ENCODE results near the gene ENAH.

Gene ENAH

DNA sequence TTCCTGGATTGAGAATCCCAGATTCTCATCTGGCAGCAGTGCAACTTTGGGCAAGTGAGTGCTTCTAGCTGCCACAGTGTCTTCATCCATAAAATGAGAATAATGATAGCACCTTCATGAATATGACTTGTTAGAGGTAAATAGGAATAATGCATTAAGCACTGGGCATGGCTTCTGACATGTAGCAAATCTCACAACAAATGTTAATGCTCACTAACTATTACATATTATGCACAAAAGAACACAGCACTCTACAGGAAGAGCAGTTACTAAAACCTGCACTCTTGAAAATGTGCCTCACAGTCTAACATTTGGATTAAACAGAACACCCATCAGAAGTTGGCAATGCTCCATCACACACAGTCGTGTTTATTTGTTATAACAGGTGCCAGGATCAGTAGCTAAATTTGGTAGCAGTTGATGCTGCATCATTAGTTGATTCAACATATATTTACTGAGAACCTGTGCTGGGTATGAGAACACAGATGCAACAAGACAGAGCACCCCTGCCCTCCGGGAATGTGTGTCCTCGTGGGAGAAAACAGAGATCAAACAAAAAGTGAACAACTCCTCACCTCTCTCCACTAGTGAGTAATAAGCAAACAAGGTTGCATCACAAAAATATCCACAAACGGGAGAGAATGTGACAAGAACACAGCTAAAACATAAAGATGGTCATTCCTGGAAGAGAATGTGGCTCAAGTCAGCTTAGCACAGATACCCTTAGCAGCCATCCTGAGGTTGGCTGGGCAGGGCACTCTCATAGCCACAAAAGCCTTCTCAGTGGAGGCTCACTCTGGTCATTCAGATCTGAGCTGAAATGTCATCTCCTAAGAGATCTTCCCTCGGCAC is 198.9 kb downstream of the ENAH start:
- no peak for DNase-seq (ENCODE audit: low spot score)

GRCh38 chr1:225451840-225452515 is 200.9 kb downstream of the ENAH start:
- no peak for DNase-seq (ENCODE audit: low spot score)

DNA sequence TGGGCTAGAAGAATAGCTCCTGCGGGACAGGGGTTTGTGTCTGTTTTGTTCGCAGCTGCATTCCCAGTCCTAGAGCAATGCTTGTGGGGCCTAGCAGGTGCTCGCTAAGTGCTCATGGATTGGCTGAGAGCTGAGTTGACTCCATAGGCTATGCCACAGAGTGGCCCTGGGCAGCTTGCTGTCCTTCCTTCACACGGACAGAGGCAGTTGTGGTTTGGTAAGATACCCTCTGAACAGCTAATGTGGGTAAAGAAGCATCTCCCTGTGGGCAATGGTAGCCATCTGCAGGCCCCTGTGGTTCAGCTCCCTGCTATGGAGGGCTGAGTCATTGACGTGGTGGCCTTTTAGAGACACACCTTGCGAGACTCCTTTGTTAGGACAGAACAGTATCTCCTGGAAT is 201.6 kb downstream of the ENAH start:
- DNase-seq (ENCODE audit: low spot score), result no peak

DNA sequence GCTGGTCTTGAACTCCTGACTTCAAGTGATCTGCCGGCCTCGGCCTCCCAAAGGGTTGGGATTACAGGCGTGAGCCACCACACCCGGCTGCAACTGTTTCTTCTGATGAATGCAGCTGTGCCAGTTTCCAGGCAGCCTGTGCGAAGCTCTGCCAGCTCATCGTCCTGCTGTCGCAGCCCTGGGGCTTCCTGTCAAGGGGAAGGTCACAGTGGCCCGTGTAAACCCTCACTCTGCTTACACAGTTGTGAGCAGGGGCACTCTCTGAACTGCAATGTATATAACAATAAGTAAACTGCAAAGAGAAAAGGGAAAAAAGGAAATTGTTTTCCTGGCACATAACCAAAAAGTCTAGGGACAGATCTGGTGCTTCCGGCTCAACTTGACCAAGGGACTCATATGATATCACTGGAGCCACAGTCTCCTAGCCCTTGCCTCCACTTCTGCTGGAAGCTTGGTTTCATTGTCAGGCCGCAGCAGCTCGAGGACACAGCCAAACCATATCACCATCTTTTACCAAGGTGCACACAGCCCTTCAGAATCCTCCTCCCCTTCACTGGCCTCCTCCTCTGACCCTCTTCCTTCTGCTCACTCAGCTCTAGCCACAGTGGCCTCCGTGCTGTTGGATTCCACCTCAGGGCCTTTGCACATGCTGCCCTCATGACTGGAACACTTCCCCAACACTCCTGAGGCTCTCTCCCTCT is 202.3 kb downstream of the ENAH start:
- DNase-seq (ENCODE audit: low spot score), result no peak

DNA sequence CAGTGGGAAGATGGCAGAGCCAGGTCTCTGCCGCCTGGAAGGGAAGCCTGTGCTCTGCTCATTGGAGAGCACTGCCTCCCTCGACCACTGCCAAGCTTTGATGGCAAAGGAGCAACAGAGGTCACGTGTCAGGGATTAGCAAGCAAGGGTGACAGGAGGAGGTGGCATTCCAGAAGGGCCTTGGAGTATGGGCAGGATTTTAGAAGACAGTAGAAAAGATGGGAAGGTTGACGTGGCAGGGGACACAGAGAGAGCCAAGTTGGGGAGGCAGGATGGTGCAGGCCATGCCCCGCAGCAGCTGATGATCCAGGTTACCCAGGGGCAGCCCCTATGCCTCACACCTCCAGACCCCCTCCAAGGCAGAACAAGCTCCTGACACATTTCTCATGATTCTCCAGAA is 203.1 kb downstream of the ENAH start:
- no peak for DNase-seq (ENCODE audit: low spot score)

DNA sequence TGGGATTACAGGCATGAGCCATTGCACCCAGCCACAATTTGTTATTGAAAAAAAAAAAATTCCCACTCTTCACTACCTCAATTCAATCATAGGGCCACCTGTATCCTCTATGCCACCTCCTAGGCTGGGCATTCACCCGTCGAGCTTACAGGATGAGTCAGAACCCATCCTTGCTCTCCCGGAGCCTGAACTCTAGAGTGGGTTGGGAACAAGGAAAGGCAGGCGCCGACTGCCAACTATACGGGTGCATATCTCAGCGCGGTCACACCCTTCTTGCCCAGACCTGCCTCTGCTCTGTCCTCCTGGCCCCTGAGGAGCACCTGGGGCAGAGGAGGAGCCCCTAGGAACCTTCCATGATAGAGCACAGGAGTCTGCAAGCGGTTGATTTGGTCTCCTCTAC is 203.7 kb downstream of the ENAH start:
- DNase-seq (ENCODE audit: low spot score), result no peak

- no peak for DNase-seq (ENCODE audit: low spot score)
These were observed 204.6 kb downstream of the ENAH start for GRCh38 chr1:225448146-225448805.

DNA sequence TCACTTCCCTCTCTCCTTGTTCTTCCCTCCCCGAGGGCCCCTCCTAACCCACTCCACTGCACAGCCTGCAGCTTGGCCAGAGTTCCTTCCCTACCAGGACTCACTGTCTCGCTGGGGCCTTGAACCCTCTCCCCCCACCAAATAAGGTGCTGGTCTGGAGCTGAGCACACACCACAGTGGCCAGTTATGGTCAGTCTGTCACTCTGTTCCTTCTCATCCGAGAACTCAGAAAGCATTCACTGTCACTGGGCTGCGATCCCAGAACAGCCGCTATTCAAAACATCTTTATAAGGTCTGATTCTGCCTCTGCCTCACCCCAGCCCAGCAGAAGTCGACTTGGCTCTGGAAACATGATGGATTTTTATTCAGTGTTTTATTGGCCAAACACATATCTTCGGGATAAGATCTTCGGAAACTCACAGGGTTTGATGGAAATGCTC is 205.3 kb downstream of the ENAH start:
- no peak for DNase-seq (ENCODE audit: low spot score)

GRCh38 chr1:225446981-225447615 is 205.8 kb downstream of the ENAH start:
- DNase-seq (ENCODE audit: low spot score), result no peak

- no peak for DNase-seq (ENCODE audit: low spot score)
These were observed 206.3 kb downstream of the ENAH start for GRCh38 chr1:225446595-225446960.

DNA sequence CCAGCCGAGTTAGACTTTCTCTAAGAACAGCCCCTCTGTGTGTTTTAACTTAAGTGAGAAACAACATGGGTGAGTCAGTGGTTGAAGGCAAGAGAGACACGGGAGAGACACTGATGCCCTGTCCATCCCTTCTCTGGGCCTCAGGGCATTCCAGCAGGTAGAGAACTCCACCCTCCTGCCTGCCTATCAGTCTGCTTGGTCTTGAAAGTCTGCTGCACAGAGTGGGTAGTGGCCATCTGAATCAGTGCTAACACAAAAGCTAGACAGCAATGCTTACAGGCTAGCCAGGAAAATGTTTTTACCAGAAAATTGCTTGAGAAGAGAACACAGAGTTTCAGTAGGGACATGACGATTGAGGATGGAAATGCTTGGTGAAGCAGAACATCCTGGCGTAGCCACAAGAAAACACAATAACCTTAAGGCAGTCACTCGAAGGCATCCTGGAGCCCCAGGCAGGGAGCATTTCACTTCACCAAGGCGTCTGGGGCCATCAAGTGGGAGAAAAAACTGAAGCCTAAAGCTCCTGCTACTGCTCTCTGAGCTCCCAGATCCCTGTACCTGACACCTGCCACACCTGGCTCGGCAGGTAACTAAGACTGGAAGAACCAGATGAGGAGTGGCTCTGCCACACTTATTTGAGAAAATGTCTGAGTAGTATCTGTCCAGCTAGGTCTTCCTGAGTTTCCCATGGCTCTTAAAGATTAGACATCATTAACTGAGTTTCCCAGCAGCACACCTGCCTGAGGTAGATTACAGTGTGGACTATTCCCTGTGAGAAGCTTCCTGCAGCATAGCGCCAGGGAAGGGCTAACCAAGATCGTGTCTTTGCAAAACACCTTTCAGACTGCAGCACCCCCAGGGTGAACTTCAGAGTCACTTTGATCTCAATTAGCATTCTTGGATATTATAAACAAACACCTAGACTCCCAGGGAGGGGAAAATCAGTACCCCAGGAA is 207.0 kb downstream of the ENAH start:
- no peak for DNase-seq (ENCODE audit: low spot score)

DNA sequence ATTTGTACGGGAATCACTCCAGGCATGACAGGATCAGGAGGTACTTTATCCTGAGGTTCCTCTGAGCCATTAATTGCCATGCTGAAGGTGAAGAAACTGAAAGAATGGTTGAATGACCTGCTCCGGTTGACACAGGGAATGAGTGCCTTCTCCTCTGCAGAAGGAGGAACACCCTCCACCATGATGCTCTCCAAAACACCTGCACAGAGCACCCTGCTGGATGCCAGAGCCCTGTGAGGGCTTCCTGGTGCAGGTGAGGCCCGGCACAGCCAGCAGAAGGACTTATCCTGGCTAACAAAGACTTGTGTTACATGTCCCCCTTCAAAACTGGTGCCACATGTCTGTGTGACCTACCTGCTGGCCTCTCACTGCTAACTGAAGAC is 210.8 kb downstream of the ENAH start:
- no peak for DNase-seq (ENCODE audit: low spot score)

DNA sequence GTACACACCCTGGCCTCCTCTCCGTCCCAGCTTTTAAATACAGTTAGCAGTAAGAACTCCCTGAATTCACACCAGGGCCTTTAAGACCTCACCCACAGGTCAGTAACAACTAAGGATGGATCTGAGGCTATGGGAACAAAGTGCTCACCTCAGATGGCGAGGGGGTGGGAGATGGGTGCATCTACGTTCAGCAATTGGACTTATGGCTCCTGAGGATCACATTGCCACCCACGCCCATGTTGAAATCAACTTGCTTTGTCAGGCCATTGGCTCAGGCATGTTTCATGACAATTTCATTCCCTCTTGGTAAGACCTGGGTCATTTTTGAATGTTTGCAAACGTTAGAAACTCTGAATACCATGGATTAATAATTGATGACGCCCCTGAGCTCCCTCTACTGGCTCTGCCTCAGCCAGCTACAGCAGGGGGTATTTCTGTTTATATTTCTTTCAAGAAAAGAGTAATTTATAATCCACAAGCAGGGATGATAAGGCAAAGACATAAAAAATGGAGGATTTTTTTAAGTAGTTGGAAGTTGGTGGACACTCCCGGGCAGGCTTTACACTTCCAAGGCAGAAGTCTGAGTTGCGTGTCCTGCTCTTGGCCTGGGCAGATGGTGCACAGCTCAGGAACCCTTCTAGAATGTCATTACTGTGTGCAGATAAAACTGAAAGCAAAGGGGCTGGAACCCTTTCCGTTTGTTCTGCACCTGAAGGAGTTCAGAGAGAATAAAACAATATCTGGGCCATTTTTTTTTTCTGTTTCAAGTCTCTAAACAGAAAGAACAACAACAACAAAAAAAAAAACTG is 211.4 kb downstream of the ENAH start:
- no peak for DNase-seq (ENCODE audit: low spot score)

GRCh38 chr1:225440380-225441221 is 212.3 kb downstream of the ENAH start:
- DNase-seq (ENCODE audit: low spot score), result no peak

- no peak for DNase-seq (ENCODE audit: low spot score)
These were observed 215.0 kb downstream of the ENAH start for GRCh38 chr1:225437710-225438437.

Measured in germinal center (tissue), 1 donor.